ENCODE data around the gene ARHGEF3.

ARHGEF3 gene

DNA sequence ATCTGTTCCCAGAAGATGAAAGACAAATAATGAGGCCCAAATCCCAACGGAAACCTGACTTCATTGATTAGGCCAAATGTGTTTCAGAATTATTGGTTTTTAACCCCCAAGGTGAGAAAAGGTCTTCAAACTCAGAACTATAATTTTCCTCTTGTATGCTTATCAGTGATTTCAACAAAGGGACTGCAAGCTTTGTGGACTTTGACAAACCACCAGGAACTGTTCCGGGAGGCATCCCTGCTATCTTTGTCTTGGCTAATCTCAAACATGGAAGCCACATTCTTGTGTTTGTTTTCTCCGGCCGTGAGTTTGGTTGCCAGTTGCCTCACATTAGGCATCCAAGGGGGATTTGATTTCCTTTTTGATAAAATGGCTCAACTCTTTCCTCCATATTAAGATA, 19.5 kb downstream of the ARHGEF3 start:
- no peak for TF ChIP-seq GABPA (IDR thresholded peaks at IDR 0.05; ENCODE audit: low read depth)
- no peak for TF ChIP-seq POLR2AphosphoS5 (IDR thresholded peaks at IDR 0.05; ENCODE audit: low read depth)
- TF ChIP-seq, protein P1, sequence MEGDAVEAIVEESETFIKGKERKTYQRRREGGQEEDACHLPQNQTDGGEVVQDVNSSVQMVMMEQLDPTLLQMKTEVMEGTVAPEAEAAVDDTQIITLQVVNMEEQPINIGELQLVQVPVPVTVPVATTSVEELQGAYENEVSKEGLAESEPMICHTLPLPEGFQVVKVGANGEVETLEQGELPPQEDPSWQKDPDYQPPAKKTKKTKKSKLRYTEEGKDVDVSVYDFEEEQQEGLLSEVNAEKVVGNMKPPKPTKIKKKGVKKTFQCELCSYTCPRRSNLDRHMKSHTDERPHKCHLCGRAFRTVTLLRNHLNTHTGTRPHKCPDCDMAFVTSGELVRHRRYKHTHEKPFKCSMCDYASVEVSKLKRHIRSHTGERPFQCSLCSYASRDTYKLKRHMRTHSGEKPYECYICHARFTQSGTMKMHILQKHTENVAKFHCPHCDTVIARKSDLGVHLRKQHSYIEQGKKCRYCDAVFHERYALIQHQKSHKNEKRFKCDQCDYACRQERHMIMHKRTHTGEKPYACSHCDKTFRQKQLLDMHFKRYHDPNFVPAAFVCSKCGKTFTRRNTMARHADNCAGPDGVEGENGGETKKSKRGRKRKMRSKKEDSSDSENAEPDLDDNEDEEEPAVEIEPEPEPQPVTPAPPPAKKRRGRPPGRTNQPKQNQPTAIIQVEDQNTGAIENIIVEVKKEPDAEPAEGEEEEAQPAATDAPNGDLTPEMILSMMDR (IDR thresholded peaks at IDR 0.05; ENCODE audit: insufficient read depth, low read length) = no peak
- TF ChIP-seq SPI1 (IDR thresholded peaks at IDR 0.05; ENCODE audit: borderline replicate concordance, low read depth) = no peak
- TF ChIP-seq, protein P2, sequence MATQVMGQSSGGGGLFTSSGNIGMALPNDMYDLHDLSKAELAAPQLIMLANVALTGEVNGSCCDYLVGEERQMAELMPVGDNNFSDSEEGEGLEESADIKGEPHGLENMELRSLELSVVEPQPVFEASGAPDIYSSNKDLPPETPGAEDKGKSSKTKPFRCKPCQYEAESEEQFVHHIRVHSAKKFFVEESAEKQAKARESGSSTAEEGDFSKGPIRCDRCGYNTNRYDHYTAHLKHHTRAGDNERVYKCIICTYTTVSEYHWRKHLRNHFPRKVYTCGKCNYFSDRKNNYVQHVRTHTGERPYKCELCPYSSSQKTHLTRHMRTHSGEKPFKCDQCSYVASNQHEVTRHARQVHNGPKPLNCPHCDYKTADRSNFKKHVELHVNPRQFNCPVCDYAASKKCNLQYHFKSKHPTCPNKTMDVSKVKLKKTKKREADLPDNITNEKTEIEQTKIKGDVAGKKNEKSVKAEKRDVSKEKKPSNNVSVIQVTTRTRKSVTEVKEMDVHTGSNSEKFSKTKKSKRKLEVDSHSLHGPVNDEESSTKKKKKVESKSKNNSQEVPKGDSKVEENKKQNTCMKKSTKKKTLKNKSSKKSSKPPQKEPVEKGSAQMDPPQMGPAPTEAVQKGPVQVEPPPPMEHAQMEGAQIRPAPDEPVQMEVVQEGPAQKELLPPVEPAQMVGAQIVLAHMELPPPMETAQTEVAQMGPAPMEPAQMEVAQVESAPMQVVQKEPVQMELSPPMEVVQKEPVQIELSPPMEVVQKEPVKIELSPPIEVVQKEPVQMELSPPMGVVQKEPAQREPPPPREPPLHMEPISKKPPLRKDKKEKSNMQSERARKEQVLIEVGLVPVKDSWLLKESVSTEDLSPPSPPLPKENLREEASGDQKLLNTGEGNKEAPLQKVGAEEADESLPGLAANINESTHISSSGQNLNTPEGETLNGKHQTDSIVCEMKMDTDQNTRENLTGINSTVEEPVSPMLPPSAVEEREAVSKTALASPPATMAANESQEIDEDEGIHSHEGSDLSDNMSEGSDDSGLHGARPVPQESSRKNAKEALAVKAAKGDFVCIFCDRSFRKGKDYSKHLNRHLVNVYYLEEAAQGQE (IDR thresholded peaks at IDR 0.05; ENCODE audit: insufficient replicate concordance, low read depth) = no peak
- Histone ChIP-seq H3K27me3 (ENCODE audit: insufficient read depth, poor library complexity, severe bottlenecking) (no peaks in the 10 kb centered on the region), H3K27ac (replicated peaks) (no peak overlapping the region), H3K4me3 (replicated peaks; ENCODE audit: insufficient read depth, low read length) (no peak overlapping the region)
- no peak for DNase-seq (ENCODE audit: low read depth in 1 of 2, low spot score in 1 of 2)

DNA sequence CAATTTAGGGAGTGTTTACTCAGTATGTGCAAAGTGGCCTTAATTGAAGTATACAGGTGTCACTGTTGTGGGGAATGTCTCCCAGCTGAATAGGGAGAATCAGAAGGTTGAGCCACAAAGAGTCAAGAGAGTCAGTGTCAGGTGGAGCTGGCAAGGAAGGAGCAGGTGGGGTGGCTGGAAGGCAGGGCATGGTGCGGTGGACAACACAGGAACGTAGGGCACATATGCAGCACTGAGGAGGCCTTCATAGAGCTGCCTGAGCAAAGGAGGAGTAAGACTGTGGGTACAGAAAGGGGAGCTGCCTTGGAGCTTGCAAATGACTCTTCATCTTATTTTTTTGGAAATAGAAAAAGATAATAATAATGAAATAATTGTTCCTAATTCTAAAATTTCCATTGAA, 20.0 kb downstream of the ARHGEF3 start:
- no peak overlapping the region for H3K4me3 ChIP-seq (replicated peaks; ENCODE audit: insufficient read depth, low read length)
- TF ChIP-seq SPI1 (IDR thresholded peaks at IDR 0.05; ENCODE audit: borderline replicate concordance, low read depth) (no peak), POLR2AphosphoS5 (IDR thresholded peaks at IDR 0.05; ENCODE audit: low read depth) (no peak), GABPA (IDR thresholded peaks at IDR 0.05; ENCODE audit: low read depth) (no peak)
- TF ChIP-seq, protein P1 (IDR thresholded peaks at IDR 0.05; ENCODE audit: insufficient read depth, low read length) = no peak
- TF ChIP-seq, protein P2 (IDR thresholded peaks at IDR 0.05; ENCODE audit: insufficient replicate concordance, low read depth) = no peak
- no peaks in the 10 kb centered on the region for H3K27me3 ChIP-seq (ENCODE audit: insufficient read depth, poor library complexity, severe bottlenecking)
- H3K27ac ChIP-seq (replicated peaks) = no peak overlapping the region
- no peak for DNase-seq (ENCODE audit: low read depth in 1 of 2, low spot score in 1 of 2)

DNA sequence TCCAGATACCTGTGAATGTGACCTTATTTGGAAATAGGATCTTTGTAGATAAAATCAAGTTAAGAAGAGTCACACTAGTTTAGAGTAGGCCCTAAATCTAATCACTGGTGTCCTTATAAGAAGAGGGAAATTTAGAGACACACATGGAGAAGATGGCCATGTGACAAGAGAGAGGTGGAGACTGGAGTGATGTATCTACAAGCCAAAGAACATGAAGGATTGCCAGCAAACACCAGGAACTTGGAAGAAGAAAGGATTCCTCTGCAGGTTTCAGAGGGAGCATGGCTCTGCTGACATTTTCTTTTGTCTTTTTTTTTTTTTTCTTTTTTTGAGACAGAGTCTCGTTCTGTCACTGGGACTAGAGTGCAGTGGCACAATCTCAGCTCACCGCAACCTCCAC, 20.8 kb downstream of the ARHGEF3 start:
- H3K27me3 ChIP-seq (ENCODE audit: insufficient read depth, poor library complexity, severe bottlenecking) = no peaks in the 10 kb centered on the region
- H3K27ac ChIP-seq (replicated peaks) = no peak overlapping the region
- TF ChIP-seq, protein P2 (IDR thresholded peaks at IDR 0.05; ENCODE audit: insufficient replicate concordance, low read depth) = no peak
- no peak overlapping the region for H3K4me3 ChIP-seq (replicated peaks; ENCODE audit: insufficient read depth, low read length)
- no peak for DNase-seq (ENCODE audit: low read depth in 1 of 2, low spot score in 1 of 2)

DNA sequence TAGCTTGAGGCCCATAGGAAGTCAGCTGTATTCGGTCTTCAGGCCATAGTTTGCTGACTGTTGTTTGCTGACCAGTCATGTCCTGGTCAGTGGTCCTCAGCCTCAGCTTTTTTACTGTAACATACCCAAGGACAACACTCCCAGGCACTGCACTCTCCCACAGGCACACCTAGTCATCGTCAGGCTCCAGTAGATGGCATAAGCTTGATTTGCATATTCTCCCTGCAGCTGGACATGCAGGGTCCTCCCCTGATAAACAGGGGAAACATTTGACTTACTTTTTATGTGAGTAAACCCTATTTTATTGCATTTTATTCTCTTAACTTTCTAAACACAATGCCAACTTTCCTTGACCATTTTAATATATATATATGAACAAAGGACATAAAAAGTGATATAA, 22.9 kb downstream of the ARHGEF3 start:
- no peak overlapping the region for H3K4me3 ChIP-seq (replicated peaks; ENCODE audit: insufficient read depth, low read length)
- DNase-seq (ENCODE audit: low read depth in 1 of 2, low spot score in 1 of 2) = no peak
- no peaks in the 10 kb centered on the region for H3K27me3 ChIP-seq (ENCODE audit: insufficient read depth, poor library complexity, severe bottlenecking)
- TF ChIP-seq POLR2AphosphoS5 (IDR thresholded peaks at IDR 0.05; ENCODE audit: low read depth) (no peak), GABPA (IDR thresholded peaks at IDR 0.05; ENCODE audit: low read depth) (no peak), SPI1 (IDR thresholded peaks at IDR 0.05; ENCODE audit: borderline replicate concordance, low read depth) (no peak)
- TF ChIP-seq, protein P2 (IDR thresholded peaks at IDR 0.05; ENCODE audit: insufficient replicate concordance, low read depth) = no peak
- TF ChIP-seq, protein P1 (IDR thresholded peaks at IDR 0.05; ENCODE audit: insufficient read depth, low read length) = no peak
- no peak overlapping the region for H3K27ac ChIP-seq (replicated peaks)
